Breast epithelium (tissue), 4 donors: ENCODE data around the gene ARID3C. TPM values are rescaled to one million over a fixed set of nuclear protein-coding genes. Genes with fewer than 3 reads are reported as not detected.
A peak's percentile ranks its signal among the peaks of the same experiment; 100 is the strongest.

Experiments
- DNase-seq, 2 donors: peaks; one replicate each; pipeline ENCODE4 v3.0.0-alpha.2; 2019; ENCODE audit warnings: low spot score in 2 of 2
- H3K27ac ChIP-seq, 2 donors: fragments of 200-600 bp; sonication (generic) in 1 of 2; one replicate each; pipeline ENCODE4 v1.5.1; 2016 to 2019; ENCODE audit warnings: mild to moderate bottlenecking in 1 of 2
- H3K27me3 ChIP-seq, 2 donors: fragments of 200-600 bp; sonication (generic) in 1 of 2; one replicate each; pipeline versions ENCODE4 v1.5.1 to v1.6.0; 2017 to 2019; ENCODE audit warnings: control low read depth in 1 of 2, mild to moderate bottlenecking in 1 of 2
- H3K36me3 ChIP-seq: fragments of 200-600 bp; one replicate; pipeline ENCODE4 v1.5.1; 2019
- H3K4me1 ChIP-seq, 2 donors: fragments of 200-600 bp; sonication (generic); one replicate each; pipeline ENCODE4 v1.5.1; 2016 to 2019; ENCODE audit warnings: control low read depth in 1 of 2
- H3K4me3 ChIP-seq, 3 donors: fragments of 200-600 bp; sonication (generic); 1 replicate in 2 of 3; 2 replicates in 1 of 3; pipeline ENCODE4 v1.5.1; 2016 to 2019; ENCODE audit warnings: mild to moderate bottlenecking in 3 of 3, moderate library complexity in 2 of 3
- H3K9me3 ChIP-seq, 2 donors: fragments of 200-600 bp; sonication (generic) in 1 of 2; one replicate each; pipeline ENCODE4 v1.5.1; 2016 to 2019; ENCODE audit warnings: control low read depth in 1 of 2
- CTCF ChIP-seq, 3 donors: fragments of 450-650 bp; IDR thresholded peaks; one replicate each; pipeline ENCODE4 v1.5.1; 2016 to 2017; ENCODE audit warnings: antibody characterized with exemption in 3 of 3, mild to moderate bottlenecking in 3 of 3, moderate library complexity in 3 of 3
- POLR2A ChIP-seq: fragments of 450-650 bp; IDR thresholded peaks from one replicate; pipeline ENCODE4 v1.6.1; 2016; ENCODE audit warnings: antibody characterized with exemption, mild to moderate bottlenecking, moderate library complexity
- POLR2AphosphoS5 ChIP-seq, 3 donors: sonication (generic); formaldehyde crosslinking; IDR thresholded peaks; one replicate each; pipeline ENCODE4 v1.6.1; 2017; ENCODE audit warnings: antibody characterized with exemption in 3 of 3
- intact Hi-C: fragments of 100-400 bp; cut with DNase I; formaldehyde crosslinking; loops from one replicate; pipeline ENCODE4 v1.15.1; 2023; ENCODE audit warnings: low total_unique reads
- total RNA-seq, 3 donors: library from RNA; depleted of rRNA; stranded (reverse); fragments of >200 nt; gene quantifications; one replicate each; pipeline ENCODE4 v1.1.0, GENCODE V29; 2016

The ARID3C gene
- total RNA-seq, 3 donors from 2014 or later, result 0.29 TPM; not detected in 2

GRCh38 chr9:34627716-34628655, 880 bp downstream of the ARID3C start:
- no peak for TF ChIP-seq POLR2A
- no peak for TF ChIP-seq POLR2AphosphoS5 (IDR thresholded peaks at IDR 0.05)
- TF ChIP-seq CTCF (IDR thresholded peaks at IDR 0.05), result no peak
- Histone ChIP-seq H3K27ac (no peak overlapping the region), H3K9me3 (no peaks in the 10 kb centered on the region), H3K27me3 (peaks cover 6 to 50% of the 10 kb centered on the region in 2 donors), H3K4me3 (peak overlapping the region in 2 of 3 donors; percentile 53 to 72), H3K4me1 (no peaks in the 10 kb centered on the region), H3K36me3 (no peaks in the 10 kb centered on the region)
- DNase-seq, result no peak
- intact Hi-C loops, result no loop called here

GRCh38 chr9:34625186-34625486, 3.7 kb downstream of the ARID3C start:
- intact Hi-C loops, result no loop called here
- DNase-seq, result no peak
- Histone ChIP-seq H3K9me3 (no peaks in the 10 kb centered on the region), H3K27ac (no peak overlapping the region), H3K27me3 (peaks cover 6 to 53% of the 10 kb centered on the region in 2 donors), H3K4me1 (no peaks in the 10 kb centered on the region), H3K36me3 (no peaks in the 10 kb centered on the region), H3K4me3 (no peak overlapping the region)
- TF ChIP-seq POLR2AphosphoS5 (IDR thresholded peaks at IDR 0.05) (no peak), POLR2A (no peak), CTCF (IDR thresholded peaks at IDR 0.05) (no peak)

- Histone ChIP-seq H3K27me3 (peaks cover 6 to 53% of the 10 kb centered on the region in 2 donors), H3K4me3 (no peak overlapping the region), H3K36me3 (no peaks in the 10 kb centered on the region), H3K4me1 (peaks cover 0 to 2% of the 10 kb centered on the region in 2 donors), H3K27ac (no peak overlapping the region), H3K9me3 (no peaks in the 10 kb centered on the region)
- no peak for DNase-seq
- TF ChIP-seq POLR2A, result no peak
- TF ChIP-seq CTCF (IDR thresholded peaks at IDR 0.05), result no peak
- no peak for TF ChIP-seq POLR2AphosphoS5 (IDR thresholded peaks at IDR 0.05)
- intact Hi-C loops, result no loop called here
Observed at GRCh38 chr9:34624475-34625185, 4.2 kb downstream of the ARID3C start.

- no peaks in the 10 kb centered on the region for H3K9me3 ChIP-seq
- H3K27ac ChIP-seq, result no peak overlapping the region
- intact Hi-C loops, result no loop called here
- TF ChIP-seq POLR2AphosphoS5 (IDR thresholded peaks at IDR 0.05), result no peak
- no peak for TF ChIP-seq CTCF (IDR thresholded peaks at IDR 0.05)
- TF ChIP-seq POLR2A, result no peak
- H3K4me1 ChIP-seq, result peaks cover 0 to 8% of the 10 kb centered on the region in 2 donors
- DNase-seq, result no peak
- H3K27me3 ChIP-seq, result peaks cover 6 to 53% of the 10 kb centered on the region in 2 donors
- peak overlapping the region in 1 of 3 donors; percentile 43 for H3K4me3 ChIP-seq
- H3K36me3 ChIP-seq, result no peaks in the 10 kb centered on the region
Observed at GRCh38 chr9:34623374-34624235, 5.3 kb downstream of the ARID3C start.
